ENCODE measurements around the gene PRKN. TPM values are rescaled to one million over a fixed set of nuclear protein-coding genes. Genes with fewer than 3 reads are reported as not detected.

The PRKN gene
- total RNA-seq, 1 experiment from 2014 or later = 2.0 TPM

- H3K36me3 Mint-ChIP-seq (ENCODE audit: insufficient read depth in 1 of 3, low read depth in 3 of 3) = no peaks in the 10 kb centered on the region
- no peak overlapping the region for H2BK12ac ChIP-seq (ENCODE audit: insufficient read length, low read depth, low read length)
- H4K8ac ChIP-seq (replicated peaks; ENCODE audit: insufficient read length, low read depth, low read length) = no peak overlapping the region
- no peaks in the 10 kb centered on the region for H3K4me1 Mint-ChIP-seq
- no peak overlapping the region for H2AK5ac ChIP-seq (ENCODE audit: insufficient read length, low read length)
- no peak overlapping the region for H2AFZ ChIP-seq (ENCODE audit: low read length)
- H4K20me1 ChIP-seq (ENCODE audit: control insufficient read depth, insufficient read depth, insufficient read length) = no peaks in the 10 kb centered on the region
- H3K27me3 Mint-ChIP-seq (ENCODE audit: low read depth) = no peaks in the 10 kb centered on the region
- no peak overlapping the region for H3K4me2 ChIP-seq (ENCODE audit: insufficient read depth, insufficient read length, low read length)
- H2BK20ac ChIP-seq (ENCODE audit: low read depth, low read length, poor library complexity, severe bottlenecking) = no peak overlapping the region
- H3K9me3 Mint-ChIP-seq = no peaks in the 10 kb centered on the region
- no peak overlapping the region for H3K4me3 Mint-ChIP-seq
- no peaks in the 10 kb centered on the region for H3K27me3 ChIP-seq (ENCODE audit: insufficient read depth, low read length)
- H3K4ac ChIP-seq (ENCODE audit: low read depth, low read length) = no peak overlapping the region
- H3K23ac ChIP-seq (ENCODE audit: insufficient read length, low read depth, low read length) = no peak overlapping the region
- H3K14ac ChIP-seq (ENCODE audit: insufficient read depth, low read length) = no peak overlapping the region
- H3K18ac ChIP-seq (ENCODE audit: insufficient read length, low read depth, low read length) = no peak overlapping the region
- TF ChIP-seq CTCF (conservative IDR thresholded peaks at IDR 0.05) = no peak
- H3K4me1 ChIP-seq (ENCODE audit: insufficient read depth, low read length) = no peaks in the 10 kb centered on the region
- H2BK120ac ChIP-seq (ENCODE audit: low read depth, low read length, poor library complexity, severe bottlenecking) = no peak overlapping the region
- no peaks in the 10 kb centered on the region for H3K79me1 ChIP-seq (ENCODE audit: insufficient read depth, low read depth, low read length, poor library complexity, severe bottlenecking)
- H3K23me2 ChIP-seq (ENCODE audit: insufficient read length, low read depth, low read length, poor library complexity, severe bottlenecking) = no peaks in the 10 kb centered on the region
- no peak overlapping the region for H4K91ac ChIP-seq (ENCODE audit: insufficient read length, low read depth, low read length)
- H3K9me3 ChIP-seq (ENCODE audit: control insufficient read depth, low read depth, low read length) = no peaks in the 10 kb centered on the region
- H3T11ph ChIP-seq (ENCODE audit: low read length) = no peak overlapping the region
- no peak overlapping the region for H3K27ac ChIP-seq (ENCODE audit: insufficient read length, low read depth, low read length)
- H2BK15ac ChIP-seq (ENCODE audit: low read depth, low read length) = no peak overlapping the region
- H3K79me2 ChIP-seq (ENCODE audit: insufficient read depth, low read length) = no peaks in the 10 kb centered on the region
- no CpG with 5 or more reads among the region's 7 CpGs for WGBS (ENCODE audit: extremely low coverage, insufficient read length, low lambda C conversion rate)
- H2BK5ac ChIP-seq (ENCODE audit: insufficient read length, low read length) = no peak overlapping the region
- H3K56ac ChIP-seq (ENCODE audit: insufficient read length, low read depth, low read length) = no peak overlapping the region
- DNase-seq = no peak
- H3K27ac Mint-ChIP-seq = no peak overlapping the region; a peak in 1 of 7 replicates
- H4K5ac ChIP-seq (ENCODE audit: insufficient read length, low read depth, low read length) = no peak overlapping the region
- H3K9ac ChIP-seq (ENCODE audit: extremely low read depth, insufficient read length, low read length) = no peak overlapping the region
Measured at GRCh38 chr6:162478192-162478671, 249.3 kb downstream of the PRKN start.
